Frontal cortex (tissue), 4 donors: Measurements from ENCODE around the gene ZNF763. TPM values are rescaled to one million over a fixed set of nuclear protein-coding genes. Genes with fewer than 3 reads are reported as not detected.
A peak's percentile ranks its signal among the peaks of the same experiment; 100 is the strongest.
"Not testable (repeated sequence)": the region's sequence is repeated elsewhere in the genome, so short reads cannot be mapped to it uniquely, and the experiment has no call there.

Source experiments
- DNase-seq, 2 donors: peaks; one replicate each; pipeline ENCODE4 v3.0.0; 2012; ENCODE audit warnings: low spot score in 2 of 2
- FAIRE-seq: peaks from 2 replicates; lab custom pipeline; 2012; peaks lifted over from hg19 to GRCh38; lab: Jason Lieb, UNC
- total RNA-seq: library from RNA; depleted of rRNA; stranded (reverse); fragments of >200 nt; gene quantifications from one replicate; pipeline ENCODE4 v1.2.3, GENCODE V29; 2014
- donor health status: control.
- donor health status: control.
- donor health status: control.

ZNF763 gene
- total RNA-seq, result 4.5 TPM

DNA sequence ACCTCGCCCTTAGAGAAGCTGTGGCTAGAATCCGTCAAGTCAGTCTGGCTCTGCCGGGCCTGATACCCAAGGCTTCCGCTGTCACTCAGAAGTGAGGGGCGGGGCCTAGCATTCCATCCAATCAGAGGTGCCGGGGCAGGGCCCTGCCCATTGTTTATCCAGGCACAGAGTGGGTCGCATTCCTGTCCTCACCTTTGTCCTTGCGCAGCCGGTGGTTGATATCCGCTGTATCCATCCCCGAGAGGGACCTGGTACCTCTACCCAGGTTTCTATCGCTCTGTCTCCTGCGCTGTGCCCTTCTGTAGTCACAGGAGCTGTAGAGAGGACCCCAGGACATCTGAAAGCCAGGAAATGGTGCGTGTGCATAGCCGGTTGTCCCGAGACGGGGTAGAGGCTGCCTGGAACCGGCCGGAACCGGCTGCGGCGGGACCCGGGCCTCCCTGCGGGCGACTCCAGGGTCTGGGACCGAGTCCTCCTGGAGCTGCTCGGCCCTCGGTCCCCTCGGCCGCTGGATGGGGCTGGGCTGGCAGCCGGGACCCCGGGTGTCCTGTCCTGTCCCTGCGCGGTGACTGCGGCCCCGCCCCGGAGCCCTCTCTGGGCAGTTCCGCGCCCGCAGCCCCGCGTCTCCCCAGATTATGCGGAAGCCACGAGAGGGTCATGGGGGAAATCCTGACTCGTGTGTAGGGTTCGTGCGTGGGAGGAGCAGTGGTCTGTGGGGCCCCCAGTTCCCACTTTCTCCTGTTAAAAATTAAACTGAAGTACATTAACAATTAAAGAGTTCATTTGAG is at the start of gene ZNF763:
Gene ZNF763 (plus strand): TSS at position 183 of the 788 bp plus-strand sequence. CDS start 169 bp downstream, at position 352.
- FAIRE-seq (no peak), DNase-seq (peak; percentile 84 to 88)

DNA sequence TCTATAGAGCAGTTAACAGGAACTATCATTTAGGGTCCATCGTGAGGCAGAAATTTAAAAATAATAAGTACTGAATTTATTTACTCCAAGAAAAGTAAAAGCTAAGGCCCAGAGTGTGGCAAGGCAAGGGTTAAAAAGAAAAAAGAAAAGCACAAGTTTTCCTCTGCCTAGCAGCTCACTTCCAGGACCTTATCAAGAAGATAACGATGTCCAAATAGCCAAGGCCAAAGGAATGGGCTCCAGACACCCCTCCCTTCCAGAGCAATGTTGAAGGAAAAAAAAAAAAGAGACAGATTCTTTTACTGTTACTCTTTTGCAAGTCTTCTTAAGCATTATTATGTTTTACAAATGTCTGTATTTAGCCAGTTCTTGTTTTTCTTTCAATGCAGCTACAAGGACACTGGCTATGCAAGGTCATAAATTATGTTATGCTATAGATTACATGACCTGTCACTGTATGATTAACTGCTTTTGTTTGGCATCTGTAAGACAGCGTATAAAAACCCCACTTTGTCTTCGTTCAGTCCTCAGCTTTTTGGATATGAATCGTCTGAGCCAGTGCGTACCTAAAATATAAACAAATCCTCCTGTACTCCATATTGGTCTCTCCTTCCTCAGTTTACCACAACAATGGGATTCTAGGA is 42.9 kb upstream of the ZNF763 start:
- FAIRE-seq (no peak), DNase-seq (no peak)

DNA sequence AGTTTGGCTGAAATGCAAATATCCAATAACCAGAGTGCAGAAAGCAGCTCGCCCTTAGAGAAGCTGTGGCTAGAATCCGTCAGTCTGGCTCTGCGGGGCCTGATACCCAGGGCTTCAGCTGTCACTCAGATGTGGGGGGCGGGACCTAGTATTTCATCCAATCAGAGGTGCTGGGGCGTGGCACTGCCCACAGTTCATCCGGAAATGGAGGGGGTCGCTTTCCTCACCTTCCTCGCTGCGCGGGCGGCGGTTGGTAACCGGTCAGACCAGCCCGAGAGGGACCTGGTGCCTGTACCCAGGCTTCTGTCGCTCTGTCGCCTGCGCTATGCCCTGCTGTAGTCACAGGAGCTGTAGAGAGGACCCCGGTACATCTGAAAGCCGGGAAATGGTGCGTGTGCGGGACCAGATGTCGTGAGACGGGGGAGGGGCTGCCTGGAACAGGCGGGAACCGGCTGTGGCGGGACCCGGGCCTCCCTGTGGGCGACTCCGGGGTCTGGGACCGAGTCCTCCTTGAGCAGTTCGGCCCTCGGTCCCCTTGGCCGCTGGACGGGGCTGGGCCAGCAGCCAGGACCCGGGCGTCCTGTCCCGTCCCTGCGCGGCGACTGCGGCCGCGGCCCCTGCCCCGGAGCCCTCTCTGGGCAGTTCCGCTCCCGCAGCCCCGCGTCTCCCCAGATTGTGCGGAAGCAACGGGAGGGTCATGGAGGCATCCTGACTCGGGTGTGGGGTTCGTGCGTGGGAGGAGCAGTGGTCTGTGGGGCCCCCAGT is 39.8 kb upstream of the ZNF763 start, which contains the start of gene ZNF700:
Gene ZNF700 (plus strand): TSS at position 222 of the 765 bp plus-strand sequence. CDS start 104 bp downstream, at position 326.
- FAIRE-seq, result no peak
- DNase-seq, result peak; percentile 90 to 93

DNA sequence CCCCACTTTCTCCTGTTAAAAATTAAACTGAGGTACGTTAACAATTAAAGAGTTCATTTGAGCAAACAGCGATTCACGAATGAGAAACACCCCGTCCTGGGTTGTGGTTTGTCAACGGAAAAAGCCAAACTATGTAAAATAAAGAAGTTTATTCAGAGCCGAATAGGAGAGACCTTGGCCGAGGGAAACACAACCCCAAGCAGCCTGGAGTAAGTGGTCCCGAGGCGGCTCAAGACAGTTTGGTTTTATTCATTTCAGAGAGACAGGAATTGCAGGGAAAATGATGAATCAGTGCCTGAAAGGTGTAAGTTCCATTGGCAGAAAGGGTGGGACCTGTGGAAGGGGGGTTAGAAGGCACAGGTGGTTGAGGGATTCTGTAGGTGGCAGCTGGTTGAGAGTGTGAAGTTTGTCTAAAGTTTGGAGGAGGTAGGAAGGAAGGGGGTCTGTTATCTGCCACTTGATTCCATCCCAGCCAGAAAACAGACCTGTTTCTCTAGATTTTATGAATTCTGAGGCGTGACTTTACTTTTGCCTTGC is 39.1 kb upstream of the ZNF763 start:
- not testable (repeated sequence) for DNase-seq, FAIRE-seq

DNA sequence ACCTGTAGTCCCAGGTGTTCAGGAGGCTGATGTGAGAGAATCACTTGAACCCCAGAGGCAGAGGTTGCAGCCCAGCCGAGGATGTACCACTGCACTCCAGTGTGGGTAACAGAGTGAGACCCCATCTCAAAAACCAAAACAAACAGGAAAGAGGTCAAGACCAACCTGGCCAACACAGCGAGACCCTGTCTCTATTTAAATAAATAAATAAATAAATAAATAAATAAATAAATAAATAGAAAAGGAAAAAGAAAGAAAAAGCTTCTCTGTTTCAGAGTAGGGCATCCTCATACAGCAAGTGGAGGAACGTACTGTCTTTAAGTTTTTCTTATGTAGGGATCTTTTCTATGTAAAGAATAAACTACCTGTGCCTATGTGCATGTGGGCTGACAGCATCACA is 37.6 kb upstream of the ZNF763 start:
- FAIRE-seq, result no peak

DNA sequence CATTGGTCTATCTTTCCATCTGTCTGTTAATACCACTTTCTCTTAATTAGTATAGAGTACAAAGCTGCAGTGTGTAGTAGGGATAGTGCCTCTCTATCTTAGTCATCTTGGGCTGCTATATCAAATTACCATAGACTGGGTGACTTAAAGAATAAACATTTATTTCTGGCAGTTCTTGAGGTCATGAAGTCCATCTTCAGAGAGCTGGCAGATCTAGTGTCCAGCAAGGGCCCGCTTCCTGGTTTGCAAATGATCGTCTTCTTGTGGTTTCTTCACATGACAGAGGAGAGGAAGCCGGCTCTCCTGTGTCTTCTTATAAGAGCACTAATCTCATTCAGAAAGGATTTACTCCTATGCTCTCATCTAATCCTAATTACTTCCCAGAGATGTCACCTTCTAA is 33.8 kb upstream of the ZNF763 start:
- FAIRE-seq (no peak), DNase-seq (no peak)

More for the DNA sequence above, 37.6 kb upstream of the ZNF763 start:
- no peak for DNase-seq

DNA sequence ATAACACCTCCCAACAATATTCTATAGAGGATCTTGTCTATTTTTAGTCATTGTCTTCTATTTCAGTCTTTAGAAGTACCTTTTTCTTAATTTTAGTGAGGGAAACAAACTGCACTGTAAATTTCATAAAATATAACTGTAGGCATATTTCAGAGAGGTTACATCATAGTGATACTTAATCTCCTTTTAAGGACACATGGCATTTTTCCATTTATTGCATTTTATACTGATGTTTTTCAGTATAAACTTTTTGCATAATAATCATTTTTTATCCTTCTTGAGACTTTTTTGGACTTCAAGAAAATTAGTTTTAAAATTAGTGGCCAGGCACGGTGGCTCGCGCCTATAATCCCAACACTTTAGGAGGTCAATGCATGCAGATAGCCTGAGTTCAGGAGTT is 33.3 kb upstream of the ZNF763 start:
- DNase-seq (no peak), FAIRE-seq (no peak)

DNA sequence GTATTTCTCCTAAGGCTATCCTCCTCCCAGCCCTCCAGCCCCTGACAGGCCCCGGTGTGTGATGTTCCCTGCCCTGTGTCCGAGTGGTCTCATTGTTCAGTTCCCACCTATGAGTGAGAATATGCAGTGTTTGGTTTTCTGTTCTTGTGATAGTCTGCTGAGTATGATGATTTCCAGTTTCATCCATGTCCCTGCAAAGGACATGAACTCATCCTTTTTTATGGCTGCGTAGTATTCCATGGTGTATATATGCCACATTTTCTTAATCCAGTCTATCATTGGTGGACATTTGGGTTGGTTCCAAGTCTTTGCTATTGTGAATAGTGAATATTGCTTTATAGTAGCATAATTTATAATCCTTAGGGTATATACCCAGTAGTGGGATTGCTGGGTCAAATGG is 29.0 kb upstream of the ZNF763 start:
- FAIRE-seq, DNase-seq: not testable (repeated sequence)

DNA sequence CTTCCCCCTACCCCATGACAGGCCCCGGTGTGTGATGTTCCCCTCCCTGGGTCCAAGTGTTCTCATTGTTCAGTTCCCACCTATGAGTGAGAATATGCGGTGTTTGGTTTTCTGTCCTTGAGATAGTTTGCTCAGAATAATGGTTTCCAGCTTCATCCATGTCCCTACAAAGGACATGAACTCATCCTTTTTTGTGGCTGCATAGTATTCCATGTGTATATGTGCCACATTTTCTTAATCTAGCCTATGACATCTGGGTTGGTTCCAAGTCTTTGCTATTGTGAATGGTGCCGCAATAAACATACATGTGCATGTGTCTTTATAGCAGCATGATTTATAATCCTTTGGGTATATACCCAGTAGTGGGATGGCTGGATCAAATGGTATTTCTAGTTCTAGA is 26.5 kb upstream of the ZNF763 start:
- not testable (repeated sequence) for FAIRE-seq, DNase-seq

DNA sequence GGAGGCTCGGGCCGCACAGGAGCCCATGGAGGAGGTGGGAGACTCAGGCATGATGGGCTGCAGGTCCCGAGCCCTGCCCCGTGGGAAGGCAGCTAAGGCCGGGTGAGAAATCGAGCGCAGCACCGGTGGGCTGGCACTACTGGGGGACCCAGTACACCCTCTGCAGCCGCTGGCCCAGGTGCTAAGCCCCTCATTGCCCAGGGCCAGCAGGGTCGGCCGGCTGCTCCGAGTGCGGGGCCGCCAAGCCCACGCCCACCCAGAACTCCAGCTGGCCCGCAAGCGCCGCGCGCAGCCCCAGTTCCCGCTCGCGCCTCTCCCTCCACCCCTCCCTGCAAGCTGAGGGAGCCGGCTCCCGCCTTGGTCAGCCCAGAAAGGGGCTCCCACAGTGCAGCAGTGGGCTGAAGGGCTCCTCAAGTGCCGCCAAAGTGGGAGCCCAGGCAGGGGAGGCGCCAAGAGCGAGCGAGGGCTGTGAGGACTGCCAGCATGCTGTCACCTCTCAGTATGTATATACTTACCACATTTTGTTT is 23.4 kb upstream of the ZNF763 start:
- DNase-seq, FAIRE-seq: not testable (repeated sequence)

DNA sequence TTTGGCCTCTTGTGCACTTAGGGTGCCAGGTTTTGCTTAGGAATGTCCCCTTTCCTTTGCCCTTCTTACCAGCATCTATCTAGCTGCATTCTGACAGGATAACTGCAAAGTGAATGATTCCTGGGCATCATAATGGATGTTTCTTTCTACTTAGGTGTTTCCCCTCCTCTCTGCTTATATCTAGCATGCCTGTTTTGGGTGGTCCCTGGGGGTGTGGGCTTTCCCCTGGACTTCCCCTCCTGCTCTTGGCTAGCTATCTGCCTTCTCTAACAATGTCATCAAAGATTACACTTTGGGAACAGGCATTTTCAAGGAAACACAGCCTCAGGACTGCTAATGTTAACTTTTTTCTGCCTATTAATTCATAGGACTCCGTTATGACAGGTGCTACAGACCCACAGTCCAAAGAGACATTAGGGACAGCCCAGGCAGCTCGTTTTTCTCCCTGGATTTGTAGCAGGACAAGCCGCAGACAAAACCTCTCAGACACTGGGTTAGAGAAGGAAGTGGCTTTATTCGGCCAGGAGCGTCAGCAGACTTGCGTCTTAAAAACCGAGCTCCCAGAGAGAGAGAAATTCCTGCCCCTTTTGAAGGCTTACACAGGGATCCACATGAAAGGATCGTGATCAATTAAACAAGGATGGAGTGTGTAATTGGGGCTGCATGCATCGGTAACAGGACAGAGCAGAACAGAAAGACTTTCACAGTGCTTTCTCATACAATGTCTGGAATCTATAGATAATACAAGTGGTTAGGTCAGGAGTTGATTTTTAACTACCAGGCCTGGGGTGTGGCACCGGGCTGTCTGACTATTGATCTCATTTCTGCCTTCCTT is 22.6 kb upstream of the ZNF763 start:
- DNase-seq (no peak), FAIRE-seq (no peak)

DNA sequence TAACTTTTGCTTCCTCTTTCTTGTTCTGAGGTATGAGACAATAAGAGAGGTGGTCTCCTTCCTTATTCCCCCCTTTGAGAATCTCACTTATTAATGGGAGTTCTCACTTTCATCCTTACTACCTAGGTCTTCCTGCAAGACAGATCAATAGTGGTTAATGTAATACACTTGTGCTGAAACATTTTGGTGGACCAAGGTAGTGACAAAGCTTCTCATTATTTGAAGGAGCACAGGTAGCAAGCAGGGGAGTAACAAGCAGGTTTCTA is 22.1 kb upstream of the ZNF763 start:
- FAIRE-seq (no peak), DNase-seq (no peak)

DNA sequence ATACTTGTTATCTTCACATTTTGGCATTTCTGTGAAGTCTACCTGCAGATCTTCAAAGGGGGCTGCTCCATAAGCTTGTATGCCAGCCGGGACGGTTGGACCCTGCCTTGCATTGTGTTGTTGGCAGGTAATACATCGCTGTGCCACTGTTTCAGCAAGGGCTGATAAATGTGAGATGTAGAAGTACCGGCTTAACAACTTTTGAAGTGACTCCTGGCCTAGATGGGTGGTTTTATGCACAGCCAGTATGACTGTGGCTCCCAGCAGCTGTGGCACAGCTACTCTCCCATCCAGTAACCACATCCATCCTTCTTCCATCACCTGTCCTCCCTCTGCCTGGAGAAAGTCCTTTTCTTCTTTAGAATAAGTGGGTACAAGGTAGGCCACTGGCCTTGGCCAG is 20.2 kb upstream of the ZNF763 start:
- DNase-seq, result no peak
- no peak for FAIRE-seq

DNA sequence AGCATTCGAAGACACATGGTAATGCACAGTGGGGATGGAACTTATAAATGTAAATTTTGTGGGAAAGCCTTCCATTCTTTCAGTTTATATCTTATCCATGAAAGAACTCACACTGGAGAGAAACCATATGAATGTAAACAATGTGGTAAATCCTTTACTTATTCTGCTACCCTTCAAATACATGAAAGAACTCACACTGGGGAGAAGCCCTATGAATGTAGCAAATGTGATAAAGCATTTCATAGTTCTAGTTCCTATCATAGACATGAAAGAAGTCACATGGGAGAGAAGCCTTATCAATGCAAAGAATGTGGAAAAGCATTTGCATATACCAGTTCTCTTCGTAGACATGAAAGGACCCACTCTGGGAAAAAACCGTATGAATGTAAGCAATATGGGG is 16.2 kb upstream of the ZNF763 start:
- FAIRE-seq, result no peak
- no peak for DNase-seq

DNA sequence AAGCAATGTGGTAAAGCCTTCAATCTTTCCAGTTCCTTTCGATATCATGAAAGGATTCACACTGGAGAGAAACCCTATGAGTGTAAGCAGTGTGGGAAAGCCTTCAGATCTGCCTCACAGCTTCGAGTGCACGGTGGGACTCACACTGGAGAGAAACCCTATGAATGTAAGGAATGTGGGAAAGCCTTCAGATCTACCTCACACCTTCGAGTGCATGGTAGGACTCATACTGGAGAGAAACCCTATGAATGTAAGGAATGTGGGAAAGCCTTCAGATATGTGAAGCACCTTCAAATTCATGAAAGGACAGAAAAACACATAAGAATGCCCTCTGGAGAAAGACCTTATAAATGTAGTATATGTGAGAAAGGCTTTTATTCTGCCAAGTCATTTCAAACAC is 15.6 kb upstream of the ZNF763 start:
- no peak for FAIRE-seq
- no peak for DNase-seq

DNA sequence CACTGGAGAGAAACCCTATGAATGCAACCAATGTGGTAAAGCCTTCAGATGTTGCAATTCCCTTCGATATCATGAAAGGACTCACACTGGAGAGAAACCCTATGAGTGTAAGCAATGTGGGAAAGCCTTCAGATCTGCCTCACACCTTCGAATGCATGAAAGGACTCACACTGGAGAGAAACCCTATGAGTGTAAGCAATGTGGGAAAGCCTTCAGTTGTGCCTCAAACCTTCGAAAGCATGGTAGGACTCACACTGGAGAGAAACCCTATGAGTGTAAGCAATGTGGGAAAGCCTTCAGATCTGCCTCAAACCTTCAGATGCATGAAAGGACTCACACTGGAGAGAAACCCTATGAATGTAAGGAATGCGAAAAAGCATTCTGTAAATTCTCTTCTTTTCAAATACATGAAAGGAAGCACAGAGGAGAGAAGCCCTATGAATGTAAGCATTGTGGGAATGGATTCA is 15.2 kb upstream of the ZNF763 start:
- not testable (repeated sequence) for DNase-seq, FAIRE-seq

DNA sequence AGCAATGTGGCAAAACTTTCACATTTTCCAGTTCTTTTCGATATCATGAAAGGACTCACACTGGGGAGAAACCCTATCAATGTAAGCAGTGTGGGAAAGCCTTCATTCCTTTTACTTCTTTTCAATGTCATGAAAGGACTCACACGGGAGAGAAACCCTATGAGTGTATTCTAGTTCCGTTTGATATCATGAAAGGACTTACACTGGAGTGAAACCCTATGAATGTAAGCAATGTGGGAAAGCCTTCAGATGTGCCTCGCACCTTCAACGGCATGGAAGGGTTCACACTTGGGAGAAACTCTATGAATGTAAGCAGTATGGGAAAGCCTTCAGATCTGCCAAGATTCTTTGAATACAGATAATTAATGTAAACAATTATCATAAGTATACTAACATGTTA is 14.5 kb upstream of the ZNF763 start:
- FAIRE-seq, result no peak
- no peak for DNase-seq

DNA sequence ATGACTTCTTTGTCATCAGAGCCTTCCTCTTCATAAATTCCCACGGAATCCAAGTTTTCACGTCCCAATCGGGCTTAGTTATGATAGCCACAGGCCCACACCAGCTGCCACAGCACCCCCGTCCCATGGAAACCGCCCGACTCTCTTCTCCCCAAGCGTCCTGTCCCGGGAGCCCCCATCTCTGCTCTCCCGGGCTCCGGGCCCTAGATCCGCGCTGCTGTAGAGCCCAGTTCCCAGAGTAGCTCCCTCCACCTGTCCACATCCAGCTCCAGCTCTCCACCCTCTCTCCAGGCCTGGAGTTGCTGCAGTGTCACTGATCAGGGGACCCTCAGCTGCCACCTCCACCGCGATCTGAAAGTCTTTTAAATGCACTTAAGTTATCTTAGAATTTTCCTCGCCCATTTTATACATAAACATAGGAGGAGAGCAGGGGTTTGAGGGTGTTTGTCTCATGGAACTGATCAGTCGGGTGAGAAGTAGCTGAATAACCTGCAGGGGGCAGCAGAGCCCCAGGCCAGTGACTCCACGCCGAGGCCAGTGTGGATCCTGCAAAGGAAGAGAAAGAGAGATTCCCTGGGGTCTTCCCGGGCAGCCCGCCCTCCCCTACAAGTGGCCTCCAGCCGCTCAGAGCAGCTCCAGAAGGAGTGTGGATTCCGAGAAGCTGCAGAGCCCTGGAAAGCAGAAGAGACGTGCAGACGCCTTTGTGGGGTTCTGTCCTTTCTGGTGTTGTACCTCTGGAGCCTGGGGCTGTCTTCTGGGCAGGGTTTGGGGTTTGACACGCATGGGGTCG is 1.1 kb upstream of the ZNF763 start:
- DNase-seq (peak; percentile 52 to 69), FAIRE-seq (no peak)

DNA sequence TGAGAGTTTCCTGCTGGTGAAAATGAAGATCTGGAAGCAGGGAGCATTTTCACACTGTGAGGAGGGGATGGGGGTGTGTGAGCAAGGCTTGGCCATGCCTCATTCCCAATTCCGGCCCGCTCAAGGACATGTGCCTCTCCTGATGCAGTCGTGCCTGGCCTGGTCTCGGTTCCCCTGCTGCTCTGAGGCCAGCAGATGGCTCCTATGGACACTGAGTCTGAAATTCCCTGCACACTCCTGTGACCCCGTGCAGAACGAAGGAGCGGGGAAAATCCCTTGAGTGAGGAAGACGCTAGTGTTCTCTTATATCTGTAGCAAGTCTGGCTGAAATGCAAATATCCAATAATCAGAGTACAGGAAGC is 363 bp upstream of the ZNF763 start:
- FAIRE-seq, result no peak
- peak in 1 of 2 donors; percentile 8 for DNase-seq
